ENCODE data around the gene ZIC1.

The ZIC1 gene

DNA sequence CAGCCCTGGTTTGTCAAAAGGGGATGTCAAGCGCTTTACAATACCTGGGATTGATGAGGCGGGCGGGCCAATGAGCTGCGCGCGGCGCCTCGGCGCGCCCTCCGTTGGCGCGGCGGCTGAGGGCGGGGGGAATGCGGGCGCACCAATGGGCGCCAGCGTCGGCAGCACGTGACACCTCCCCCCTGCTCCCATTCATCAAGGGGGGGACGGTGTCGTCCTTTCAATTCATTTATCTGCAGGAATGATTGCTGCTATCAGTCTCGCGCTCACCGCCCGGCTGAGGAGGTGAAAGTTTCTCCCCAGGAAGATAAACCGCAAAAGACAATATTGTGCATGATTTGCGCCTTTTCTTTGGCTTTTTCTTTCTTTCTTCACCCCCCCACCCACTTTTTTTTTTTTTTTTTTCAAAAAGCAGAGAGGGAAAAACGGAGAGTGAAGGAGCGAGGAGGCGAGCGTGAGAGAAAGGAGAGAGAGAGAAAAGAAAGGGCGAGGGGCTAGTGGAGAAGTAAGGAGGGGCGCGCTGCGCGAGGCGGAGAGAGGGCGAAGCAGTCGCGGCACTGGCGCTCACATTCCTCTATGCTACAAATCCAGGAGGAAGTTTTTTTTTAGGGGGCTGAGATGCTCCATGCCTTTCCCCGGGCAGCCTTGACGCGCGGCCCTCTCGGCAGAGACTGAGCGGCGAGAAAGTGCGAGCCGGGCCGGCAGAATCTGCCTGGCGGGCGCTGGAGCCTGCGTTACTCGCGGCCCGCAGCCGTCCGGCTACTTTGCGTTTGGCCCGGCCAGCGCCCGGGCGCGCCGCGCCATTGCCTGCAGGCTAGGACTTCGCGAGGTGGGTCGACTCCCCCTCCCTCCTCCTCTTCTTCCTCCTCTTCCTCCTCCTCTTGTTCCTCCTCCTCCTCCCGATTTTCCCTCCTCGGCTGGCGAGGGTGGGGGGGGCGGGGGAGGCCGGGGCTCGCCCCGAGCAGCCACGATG is at the start of gene ZIC1:
Gene ZIC1 (plus strand): TSS at position 223 of the 973 bp plus-strand sequence. CDS start 748 bp downstream, at position 971.
- no peak for DNase-seq

DNA sequence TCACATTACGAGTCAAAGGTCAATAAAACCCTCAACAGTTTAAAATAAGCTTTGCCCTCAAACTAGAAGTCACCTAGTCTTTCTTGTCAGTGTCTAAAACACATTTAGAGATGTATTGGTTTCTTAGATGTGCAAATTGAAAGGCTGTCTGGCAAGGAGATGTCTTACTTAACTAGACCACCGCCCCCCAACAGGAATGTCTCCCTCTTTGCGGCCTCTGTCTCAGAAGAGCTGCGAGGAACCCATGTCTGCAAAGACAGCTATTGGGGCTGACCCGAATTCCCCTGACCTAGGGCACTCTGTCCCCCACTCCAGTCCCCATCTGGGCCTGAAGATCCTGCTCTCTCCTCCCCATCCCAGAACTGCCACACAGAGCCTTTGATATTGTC is 49.1 kb upstream of the ZIC1 start:
- no peak for DNase-seq

DNA sequence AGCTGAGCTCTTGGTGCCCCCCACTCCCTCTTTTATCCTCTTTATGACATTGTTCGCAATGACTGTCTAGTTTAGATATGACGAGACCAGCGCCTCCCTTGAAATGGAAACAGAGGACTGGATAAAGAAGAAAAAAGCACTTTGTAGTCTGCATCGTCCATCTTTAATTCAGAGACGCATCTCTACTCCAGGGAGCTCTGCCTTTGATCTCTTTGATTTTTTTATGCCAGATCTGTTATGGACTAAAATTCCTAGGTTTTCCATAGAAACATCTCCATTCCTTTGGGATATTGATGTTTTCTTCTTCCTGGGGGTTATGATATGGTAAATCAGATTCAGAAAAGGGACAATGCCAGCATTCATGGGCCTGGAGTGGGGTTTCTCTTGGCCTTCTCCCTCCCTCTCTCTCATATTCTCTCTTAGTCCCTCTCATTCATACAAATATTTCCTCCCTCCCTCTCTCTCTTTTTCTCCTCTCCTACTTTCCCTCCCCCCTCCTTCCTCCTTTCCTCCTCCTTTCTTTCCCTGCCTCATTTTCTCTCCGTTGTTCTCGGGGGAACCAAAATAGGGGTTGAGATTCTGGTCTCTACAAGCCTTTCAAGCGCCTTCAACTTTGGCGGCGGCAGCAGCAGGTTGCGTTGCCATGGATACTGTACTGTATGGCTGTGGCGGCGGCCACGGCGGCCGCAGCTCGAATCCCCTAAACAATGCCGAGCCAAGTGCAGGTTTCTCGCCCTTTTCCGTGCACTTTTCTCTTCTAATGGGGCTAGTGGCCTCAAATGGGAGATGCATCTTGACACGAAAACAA is 48.3 kb upstream of the ZIC1 start:
- DNase-seq, result no peak

DNA sequence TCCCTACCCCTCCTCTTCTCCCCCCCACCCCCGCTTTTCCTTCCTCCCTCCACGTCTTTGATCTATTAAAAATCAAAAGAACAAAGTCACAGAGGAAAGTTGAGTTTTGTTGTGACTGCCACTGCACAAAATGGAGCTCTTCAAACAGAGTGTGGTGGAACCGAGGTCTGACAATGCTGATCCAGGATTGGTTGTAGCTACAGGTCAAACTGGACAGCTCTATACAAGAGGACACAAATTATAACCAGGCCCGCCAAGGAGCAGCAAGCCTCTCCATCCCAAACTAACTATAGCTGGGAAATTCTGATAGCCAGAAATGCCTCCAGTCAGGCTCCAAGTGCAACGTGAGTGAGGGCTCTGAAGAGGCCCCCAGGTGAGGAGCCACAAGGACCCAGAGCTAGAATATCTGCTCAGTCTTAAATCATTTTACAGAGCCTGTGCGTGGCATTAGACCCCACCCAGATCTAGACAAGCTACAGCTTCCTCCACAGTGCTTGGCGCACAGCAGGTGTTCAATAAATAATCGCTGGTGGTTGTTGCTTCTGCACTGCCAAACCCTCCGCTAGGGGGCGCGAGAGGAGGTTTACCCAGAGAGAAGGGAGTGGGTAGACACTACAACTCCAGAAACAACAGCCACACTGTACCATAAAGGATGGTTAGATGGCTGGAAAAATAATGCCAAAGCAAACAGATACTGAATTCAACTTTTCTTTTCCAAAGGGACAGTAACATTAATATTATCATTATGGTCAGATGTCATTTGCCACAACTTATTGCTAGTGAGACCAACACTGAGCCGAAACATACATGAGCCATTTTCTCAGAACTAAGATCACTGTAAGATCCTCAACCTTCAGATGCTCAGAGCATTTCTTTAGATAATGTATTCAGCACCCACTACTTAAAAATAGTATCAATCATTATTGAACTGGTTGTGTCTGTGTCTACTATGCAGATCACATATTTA is 47.4 kb upstream of the ZIC1 start:
- DNase-seq, result no peak

DNA sequence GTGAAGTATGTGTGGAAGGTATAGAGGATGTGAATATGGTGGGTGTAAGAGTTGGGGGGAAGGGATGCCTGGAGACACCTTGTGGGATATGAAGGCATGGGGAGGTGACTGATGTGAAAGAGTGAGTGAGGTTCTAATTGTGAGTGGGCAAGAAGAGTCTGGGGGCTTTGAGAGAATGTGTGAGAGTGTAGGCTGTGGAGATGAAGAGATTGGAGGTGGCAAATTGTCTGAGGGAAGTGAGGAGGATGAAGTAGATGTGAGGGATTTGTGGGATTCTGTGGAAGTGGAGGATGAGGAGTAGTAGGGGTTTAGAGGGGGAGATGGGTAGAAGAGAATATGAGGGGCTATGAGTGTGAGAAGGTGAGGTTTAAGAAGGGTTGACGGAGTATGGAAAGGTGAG is 44.4 kb upstream of the ZIC1 start:
- no peak for DNase-seq

DNA sequence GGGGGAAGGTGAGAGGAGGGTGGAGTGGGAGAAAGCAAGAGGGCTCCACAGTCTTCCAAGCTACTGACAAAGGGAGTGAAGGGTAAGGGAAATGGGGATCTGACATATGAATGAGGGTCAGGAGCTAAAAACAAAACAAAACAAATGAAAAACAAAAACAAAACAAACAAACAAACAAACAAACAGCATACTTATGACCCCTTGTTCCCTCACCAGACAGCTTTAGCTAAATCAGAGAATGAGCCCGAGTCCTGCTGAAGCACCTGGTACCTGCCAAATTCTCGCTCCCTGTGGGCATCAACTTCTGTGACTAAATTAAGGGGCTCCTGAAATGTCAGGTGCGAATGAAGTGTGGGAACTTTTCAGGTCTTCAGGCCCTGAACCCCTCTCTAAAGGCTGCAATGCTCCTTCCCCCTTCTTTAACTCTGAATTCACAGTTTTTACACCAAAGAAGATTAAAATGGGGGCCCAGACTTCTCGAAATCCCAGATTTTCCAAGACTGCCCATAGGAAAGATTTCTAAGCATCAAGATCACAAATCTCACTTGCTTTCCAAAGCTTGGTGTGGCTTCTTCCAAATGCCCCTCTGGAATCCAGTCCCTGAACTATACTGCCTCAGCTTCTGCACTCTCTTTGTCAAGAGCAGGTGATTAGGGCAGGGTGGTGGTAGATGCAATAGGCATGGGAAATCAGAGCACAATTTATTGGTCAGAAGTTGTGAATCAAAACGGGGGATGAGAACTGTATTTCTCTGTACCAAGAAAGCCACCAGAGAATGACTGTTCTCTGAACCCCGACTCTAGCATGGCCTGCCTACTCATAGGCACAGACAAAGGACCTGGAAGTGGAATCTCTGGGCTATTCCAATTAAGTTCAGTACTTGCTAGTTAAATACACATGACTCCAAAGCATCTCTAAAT is 43.7 kb upstream of the ZIC1 start:
- no peak for DNase-seq

DNA sequence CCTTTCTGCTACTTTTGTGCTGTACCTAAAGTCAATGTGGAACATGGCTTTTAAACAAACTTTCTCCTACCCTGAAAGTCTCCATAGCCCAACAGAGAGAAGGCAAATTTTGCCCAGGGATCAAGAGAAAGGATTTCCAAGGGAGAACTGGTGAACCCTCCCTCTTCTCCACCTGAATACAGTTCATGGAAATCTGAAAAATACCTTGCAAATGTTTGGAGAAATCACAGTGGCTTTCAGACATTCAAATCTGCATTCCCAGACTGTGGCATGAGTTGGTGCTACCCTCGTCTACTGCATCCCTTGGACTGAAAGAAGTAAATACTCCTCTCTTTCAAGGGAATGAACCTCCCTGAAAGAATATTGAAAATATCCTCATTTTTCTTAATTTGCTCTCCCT is 41.5 kb upstream of the ZIC1 start:
- no peak for DNase-seq

DNA sequence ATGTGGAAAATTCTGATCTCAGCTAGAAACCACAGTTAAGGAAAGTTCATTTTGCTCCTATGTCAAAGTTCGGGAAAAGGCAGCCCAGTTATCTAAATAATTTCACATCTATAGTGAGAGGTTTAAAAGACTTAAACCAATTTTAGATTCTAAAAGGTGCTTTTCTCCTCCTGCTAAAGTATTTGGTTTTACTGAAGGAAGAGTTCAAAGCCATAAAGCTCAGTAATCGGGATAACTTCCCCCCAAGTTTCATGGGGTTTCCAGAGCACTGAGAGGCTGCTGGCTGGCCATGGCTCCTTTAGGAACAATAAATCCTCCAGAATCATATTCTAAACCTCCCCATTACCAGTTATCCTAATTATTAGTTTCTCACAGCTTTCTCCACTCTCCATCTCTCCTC is 41.0 kb upstream of the ZIC1 start:
- no peak for DNase-seq

DNA sequence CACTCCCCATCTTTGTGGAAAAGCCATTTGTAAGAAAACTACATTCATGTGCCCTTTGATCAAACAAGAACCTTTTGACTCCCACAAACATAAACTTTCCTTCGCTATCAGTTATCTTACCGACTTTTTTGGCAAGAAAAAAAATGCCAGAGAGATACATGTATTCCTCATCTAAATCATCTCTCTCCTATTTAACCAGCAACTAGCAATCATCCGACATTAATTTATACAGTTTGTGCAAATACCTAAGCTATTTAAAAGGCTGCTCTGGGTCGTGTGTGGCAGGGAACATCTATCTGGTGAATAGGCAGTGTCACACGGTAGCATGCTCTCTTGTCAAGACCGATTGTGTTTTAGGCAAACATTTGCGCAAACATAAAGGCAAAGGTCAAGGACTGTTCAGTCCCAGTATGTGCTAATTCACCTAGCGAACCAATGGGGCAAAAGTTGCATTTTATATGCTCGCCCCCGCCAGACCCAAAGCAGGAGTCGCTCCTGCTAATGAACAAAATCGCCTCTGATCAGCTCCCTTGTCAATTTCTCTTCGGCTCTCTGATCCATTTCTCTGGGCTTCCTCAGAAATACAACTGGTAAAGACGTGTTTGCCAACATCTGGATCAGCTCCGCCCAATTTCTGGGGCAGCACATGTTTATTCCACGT is 40.5 kb upstream of the ZIC1 start:
- no peak for DNase-seq

DNA sequence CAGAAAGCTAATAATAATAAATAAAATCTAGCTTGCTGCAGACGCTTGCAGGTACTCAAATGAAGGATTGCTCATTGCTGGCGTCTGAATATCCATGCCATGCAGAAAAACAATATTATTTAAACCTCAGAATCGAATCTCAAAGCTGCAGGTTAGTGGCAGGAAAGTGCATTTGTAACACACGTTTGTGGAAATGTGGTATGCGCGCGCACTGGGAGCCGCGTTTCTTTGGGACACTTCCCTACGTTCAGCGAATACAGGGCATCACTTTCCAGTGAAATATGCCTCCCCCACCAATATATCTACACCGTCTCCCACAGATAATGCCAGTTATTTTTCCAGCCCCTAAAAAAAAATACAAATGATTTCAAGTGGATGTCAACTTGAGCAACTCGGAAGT is 39.9 kb upstream of the ZIC1 start:
- no peak for DNase-seq

DNA sequence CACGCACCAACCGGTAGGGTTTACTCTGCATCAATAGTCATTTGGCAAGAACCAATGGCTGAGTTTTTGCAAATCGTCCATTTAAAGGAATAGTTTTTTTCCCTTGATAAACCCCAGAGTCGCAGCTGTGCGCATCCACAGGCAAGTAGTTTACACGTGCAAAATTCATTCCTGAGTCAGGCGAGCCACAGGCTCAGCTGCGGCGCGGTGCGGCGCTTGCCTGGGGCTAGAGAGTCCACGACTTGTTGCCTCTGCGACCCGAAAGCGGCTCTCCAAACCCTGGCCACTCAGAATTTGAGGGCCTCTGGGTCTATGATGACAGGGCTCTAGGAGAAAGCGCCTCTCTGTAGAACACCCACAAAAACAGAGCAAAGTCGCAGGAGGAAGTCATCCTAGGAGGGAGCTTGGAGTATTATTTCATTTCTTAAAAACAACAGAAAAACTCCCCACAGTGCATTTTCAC is 39.5 kb upstream of the ZIC1 start:
- no peak for DNase-seq

DNA sequence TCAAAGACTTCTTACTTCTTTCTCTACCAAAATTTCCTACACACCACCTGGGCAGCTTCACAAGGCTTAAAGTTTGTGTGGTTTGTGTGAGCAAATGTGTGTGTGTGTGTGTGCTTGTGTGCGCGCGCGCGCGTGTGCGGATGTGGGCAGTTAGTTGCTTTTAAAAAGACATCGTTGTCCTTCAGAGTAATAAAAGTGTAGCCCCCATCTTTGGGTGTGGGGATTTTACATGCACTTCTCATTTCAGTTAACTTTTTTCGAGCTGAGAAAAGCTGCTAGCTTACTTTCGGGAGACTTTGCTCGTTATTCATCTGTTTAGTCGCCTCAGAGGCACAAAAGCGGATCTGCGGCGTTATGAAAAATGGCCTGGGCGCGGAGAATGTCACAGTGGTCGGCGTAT is 38.8 kb upstream of the ZIC1 start:
- DNase-seq, result no peak

DNA sequence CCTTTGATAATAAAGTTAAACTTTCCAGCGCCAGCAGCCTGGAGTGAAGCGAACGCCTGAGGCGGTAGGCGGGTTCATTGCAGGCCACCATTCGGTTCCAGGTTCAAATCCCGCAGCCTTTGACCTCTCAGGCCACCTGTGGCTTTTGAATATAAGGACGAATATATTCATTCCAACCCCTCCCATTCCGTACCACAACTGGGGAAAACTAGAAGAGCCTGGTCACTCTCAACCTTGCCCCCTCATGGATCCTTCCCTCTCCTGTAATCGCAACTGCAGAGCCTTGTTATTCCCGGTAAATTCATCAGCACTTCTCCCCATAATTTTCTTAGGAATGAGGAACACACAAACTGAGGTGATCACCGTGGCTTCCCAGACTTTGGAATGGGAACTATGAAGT is 38.0 kb upstream of the ZIC1 start:
- no peak for DNase-seq

DNA sequence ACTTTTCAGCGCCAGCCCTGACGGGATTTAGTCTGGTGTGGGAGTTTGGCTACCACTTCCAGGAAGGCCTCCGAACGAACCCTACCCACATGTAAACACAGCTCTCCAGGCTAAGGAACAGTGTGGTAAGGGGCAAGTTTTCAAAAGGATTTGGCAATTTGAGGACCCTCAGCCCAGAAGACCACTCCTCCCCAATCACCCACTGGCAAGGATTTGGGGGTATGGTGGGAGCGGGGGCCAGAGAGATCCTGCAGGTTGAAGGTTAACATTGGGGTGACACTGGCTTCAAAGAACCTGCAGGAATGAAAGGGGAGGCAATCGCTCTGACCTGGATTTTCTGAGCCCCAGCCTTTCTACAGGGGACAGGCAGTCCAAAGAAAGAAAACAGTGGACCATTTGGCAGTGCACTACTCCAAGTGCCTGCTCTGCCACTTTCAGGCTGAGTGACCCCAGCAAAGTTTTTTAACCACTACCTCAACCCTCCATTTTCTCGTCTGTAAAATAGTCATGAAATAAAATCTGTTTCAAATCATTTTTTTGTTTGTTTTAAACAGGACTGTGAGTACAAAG is 37.3 kb upstream of the ZIC1 start:
- no peak for DNase-seq

DNA sequence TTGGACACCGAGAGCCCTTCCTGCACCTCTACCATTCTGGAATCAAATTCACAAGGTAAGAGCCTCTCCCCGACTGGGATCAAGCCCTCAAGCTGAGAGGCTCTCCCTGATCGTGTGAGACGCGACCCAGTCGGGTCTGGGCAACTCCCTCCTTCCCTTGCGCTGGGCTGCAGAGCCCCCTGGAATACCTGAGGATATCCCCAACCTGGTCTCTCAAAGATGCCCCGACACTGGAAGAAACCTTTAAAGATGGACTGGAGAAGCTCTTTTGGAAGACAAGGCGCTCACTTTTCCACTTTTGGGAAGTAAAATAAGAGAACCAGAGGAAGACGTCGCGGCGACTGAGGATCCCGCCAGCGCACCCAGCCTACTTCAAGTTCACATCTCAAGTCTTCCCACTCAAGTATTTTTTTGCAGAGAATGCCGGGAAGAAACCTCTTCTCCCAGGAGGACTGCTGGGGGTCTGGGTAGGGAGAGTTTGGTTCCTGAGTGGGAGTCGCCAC is 36.6 kb upstream of the ZIC1 start:
- DNase-seq, result no peak

DNA sequence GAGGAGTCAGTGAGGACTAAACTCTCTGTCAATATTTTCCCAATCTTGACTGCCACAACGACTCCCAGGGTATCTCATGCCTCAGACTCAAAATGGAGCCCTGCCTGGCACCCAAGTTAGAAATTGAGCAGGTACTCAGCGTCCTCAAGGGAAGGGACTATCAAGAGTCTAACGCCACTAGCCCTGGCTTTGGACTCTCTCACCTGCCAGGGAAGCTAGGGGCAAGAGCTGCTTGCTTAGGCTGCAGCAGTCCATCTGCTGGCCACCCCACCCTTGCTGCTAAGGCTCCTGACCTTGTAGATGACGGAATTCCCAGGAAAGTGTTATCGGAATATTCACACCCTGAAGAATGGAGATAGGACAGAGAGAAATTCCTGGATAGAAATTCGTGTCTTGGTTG is 35.9 kb upstream of the ZIC1 start:
- DNase-seq, result no peak

DNA sequence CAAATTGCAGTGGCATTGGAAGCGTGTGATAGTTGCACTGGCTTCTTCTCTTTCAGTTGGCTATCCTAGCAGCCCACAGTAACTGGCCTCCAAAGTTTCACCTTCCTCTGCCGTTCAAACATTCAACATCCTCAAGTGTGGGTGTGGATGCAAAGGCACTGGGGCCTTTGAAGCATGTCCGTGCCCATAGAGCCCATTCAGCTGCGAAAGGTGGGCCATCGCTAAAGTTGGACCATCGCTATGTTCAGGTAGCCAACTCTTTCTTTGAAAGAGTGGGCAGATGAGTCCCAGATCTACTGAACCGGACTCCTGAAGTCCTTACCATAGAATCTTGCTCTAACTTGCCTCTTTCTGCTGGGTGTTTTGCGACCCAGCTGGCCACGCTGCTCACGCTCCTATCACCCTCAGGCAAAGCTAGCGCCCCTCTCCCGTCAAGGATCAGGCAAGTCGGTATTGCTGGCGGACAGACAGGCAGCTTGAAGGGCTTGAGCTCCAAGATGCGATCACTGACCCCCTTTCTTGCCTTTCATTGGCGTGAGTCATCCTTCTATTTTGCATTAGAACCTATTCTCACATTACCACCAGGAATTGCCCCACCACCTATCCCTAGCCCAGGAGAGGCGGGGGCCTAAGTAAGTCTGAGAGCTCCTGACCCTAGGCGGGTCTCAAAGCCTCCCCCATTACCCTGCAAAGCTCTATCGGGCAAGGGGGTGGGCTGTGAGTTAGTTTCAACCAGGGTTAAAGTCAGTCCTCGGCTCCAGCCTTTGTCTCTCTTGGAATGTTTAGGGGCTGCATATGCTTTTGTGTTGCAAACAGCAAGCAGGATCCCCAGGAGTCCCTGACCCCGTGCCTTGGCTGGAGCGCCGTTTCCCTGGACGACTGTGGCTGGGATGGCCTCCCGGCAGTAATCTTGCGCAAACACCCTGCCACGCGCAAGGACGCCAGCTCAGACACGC is 31.5 kb upstream of the ZIC1 start:
- no peak for DNase-seq

DNA sequence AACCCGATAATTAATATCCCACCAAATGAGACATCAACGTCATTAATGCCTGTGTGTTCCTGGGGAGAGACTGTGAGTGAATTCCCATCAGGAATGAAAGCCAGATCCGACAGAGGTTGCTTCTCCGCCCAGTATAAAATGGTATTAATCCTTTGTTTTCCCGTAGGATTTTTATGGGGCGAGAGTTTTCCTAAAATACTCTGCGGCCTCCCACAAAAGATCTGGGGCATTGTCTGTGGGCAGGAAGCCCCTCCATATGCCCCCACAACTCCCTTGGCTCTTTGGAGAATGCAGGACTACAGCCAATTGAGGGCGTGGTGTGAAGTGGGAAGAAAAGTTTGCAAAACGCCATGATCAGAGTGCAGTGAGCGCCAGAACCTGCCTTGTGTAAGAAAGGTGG is 29.5 kb upstream of the ZIC1 start:
- no peak for DNase-seq

DNA sequence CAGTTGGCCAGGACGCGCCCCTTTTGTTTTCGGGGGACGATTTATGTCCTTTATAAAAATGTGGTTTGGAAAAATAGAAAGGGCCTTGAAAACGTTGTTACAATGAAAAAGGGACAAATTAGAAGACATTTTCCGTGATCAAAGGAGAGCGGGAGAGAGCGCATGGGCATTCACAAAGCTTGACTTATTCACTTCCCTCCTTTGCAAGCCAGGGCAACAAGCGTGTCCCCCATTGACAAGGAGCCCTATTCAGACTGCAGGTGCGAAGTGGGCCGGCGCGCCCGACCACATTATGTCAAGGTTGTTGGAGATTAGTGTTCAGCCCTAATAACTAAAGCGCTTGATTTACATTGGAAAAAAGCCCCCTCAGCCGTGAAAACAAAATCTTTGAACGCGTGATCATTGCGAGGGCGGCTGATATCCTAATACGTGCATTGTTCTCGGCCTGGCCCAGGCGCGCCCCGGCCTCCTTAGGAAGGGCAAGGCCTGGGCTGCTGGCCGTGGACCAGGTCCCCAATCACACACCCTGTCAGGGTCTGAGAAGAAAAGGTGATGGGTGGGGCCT is 28.7 kb upstream of the ZIC1 start:
- DNase-seq, result no peak
